Heart left ventricle (tissue), 13 donors: ENCODE data around the gene SP5.

Experiments used
- CTCF ChIP-seq, 12 donors: fragments of 200-600 bp; sonication (generic) in 4 of 12; IDR thresholded peaks; one replicate each; pipeline versions ENCODE4 v1.5.0 to v1.8.0; 2018 to 2022; ENCODE audit warnings: antibody characterized with exemption in 12 of 12, mild to moderate bottlenecking in 5 of 12
- POLR2A ChIP-seq, 2 donors: fragments of 450-650 bp; IDR thresholded peaks; one replicate each; pipeline ENCODE4 v1.6.1; 2017; ENCODE audit warnings: antibody characterized with exemption in 2 of 2, mild to moderate bottlenecking in 2 of 2, moderate library complexity in 2 of 2
- donor health status: ischemic (EF 13 %, LVEDD 7.1; RV severe dilation, severe dysfunction).
- donor health status: DM: no; HTN: yes; CAD: no.
- donor health status: DM: no; HTN: no; CAD: no.
- donor health status: ischemic (EF 25% LVEDD 6.9; RV normal size, moderate dysfunction).
- donor health status: ischemic (EF 25% LVEDD 5.7; RV mildly dilated, moderate dysfunction).
- donor health status: ischemic (EF 35%, LVEDD 5.7; RV mildly dilated, moderate dysfunction).
- donor health status: nonischemic (EF 11% LVEDD 7.7; RV severe dilation, severe dysfunction).
- donor health status: DM: yes; HTN: yes; CAD: no.
- donor health status: PGD.
- donor health status: ischemic (EF 29% LVEDD 5.4; RV normal size, mild dysfunction).
- donor health status: nonischemic (EF 23%, LVEDD 6.1; RV moderate dilation, normal function).

GRCh38 chr2:170739507-170740046 lies 24.4 kb downstream of the SP5 start:
- TF ChIP-seq CTCF (IDR thresholded peaks at IDR 0.05): no peak
- no peak for TF ChIP-seq POLR2A (IDR thresholded peaks at IDR 0.05)
